H9 (cell line): ENCODE data around the gene JMJD8. TPM values are rescaled to one million over a fixed set of nuclear protein-coding genes. Genes with fewer than 3 reads are reported as not detected.

Experiments used
- DNase-seq: peaks from one replicate; pipeline ENCODE4 v3.0.0-alpha.2; 2017
- H2AFZ ChIP-seq: one replicate; pipeline ENCODE4 v1.6.1; 2013; ENCODE audit warnings: mild to moderate bottlenecking, low read length, control low read depth, moderate library complexity
- H2AK5ac ChIP-seq: 2 replicates; pipeline ENCODE4 v1.6.1; 2013; ENCODE audit warnings: low read length, control low read depth, mixed read lengths; ENCODE audit not compliant: insufficient read length
- H2BK120ac ChIP-seq: one replicate; pipeline ENCODE4 v1.6.1; 2013; ENCODE audit warnings: low read depth, mild to moderate bottlenecking, low read length, control low read depth, inconsistent platforms; ENCODE audit not compliant: poor library complexity, severe bottlenecking
- H2BK12ac ChIP-seq: 2 replicates; pipeline ENCODE4 v1.6.1; 2013; ENCODE audit warnings: low read length, control low read depth, mixed read lengths, low read depth; ENCODE audit not compliant: insufficient read length
- H2BK15ac ChIP-seq: 2 replicates; pipeline ENCODE4 v1.6.1; 2013; ENCODE audit warnings: low read depth, low read length, control low read depth
- H2BK20ac ChIP-seq: one replicate; pipeline ENCODE4 v1.6.1; 2013; ENCODE audit warnings: low read depth, mild to moderate bottlenecking, low read length, control low read depth, inconsistent platforms; ENCODE audit not compliant: poor library complexity, severe bottlenecking
- H2BK5ac ChIP-seq: 2 replicates; pipeline ENCODE4 v1.6.1; 2013; ENCODE audit warnings: low read length, control low read depth, mixed read lengths; ENCODE audit not compliant: insufficient read length
- H3K14ac ChIP-seq: 2 replicates; pipeline ENCODE4 v1.6.1; 2013; ENCODE audit warnings: low read length, control low read depth; ENCODE audit not compliant: insufficient read depth
- H3K18ac ChIP-seq: 2 replicates; pipeline ENCODE4 v1.6.1; 2013; ENCODE audit warnings: low read depth, mild to moderate bottlenecking, mixed read lengths, low read length, control low read depth; ENCODE audit not compliant: insufficient read length
- H3K23ac ChIP-seq: 2 replicates; pipeline ENCODE4 v1.6.1; 2013; ENCODE audit warnings: low read length, control low read depth, mixed read lengths, low read depth; ENCODE audit not compliant: insufficient read length
- H3K23me2 ChIP-seq: 2 replicates; pipeline ENCODE4 v1.6.1; 2013; ENCODE audit warnings: low read depth, mild to moderate bottlenecking, mixed read lengths, low read length, control low read depth; ENCODE audit not compliant: insufficient read length, poor library complexity, severe bottlenecking
- H3K27ac ChIP-seq: 2 replicates; pipeline ENCODE4 v1.5.1; 2013; ENCODE audit warnings: low read length, control low read depth, mixed read lengths, low read depth; ENCODE audit not compliant: insufficient read length
- H3K27me3 ChIP-seq: 2 replicates; pipeline ENCODE4 v1.6.1; 2013; ENCODE audit warnings: low read length, control low read depth, inconsistent platforms; ENCODE audit not compliant: insufficient read depth
- H3K4ac ChIP-seq: 2 replicates; pipeline ENCODE4 v1.6.1; 2013; ENCODE audit warnings: low read depth, mild to moderate bottlenecking, control low read depth, inconsistent platforms, low read length, moderate library complexity
- H3K4me1 ChIP-seq: 2 replicates; pipeline ENCODE4 v1.6.1; 2013; ENCODE audit warnings: low read length, control low read depth, inconsistent platforms; ENCODE audit not compliant: insufficient read depth
- H3K4me2 ChIP-seq: 2 replicates; pipeline ENCODE4 v1.6.1; 2013; ENCODE audit warnings: low read length, control low read depth, mixed read lengths; ENCODE audit not compliant: insufficient read length, insufficient read depth
- H3K56ac ChIP-seq: 2 replicates; pipeline ENCODE4 v1.6.1; 2013; ENCODE audit warnings: low read depth, mild to moderate bottlenecking, mixed read lengths, low read length, control low read depth; ENCODE audit not compliant: insufficient read length
- H3K79me1 ChIP-seq: 2 replicates; pipeline ENCODE4 v1.6.1; 2013; ENCODE audit warnings: low read depth, mild to moderate bottlenecking, moderate library complexity, low read length, control low read depth, inconsistent platforms; ENCODE audit not compliant: insufficient read depth, poor library complexity, severe bottlenecking
- H3K79me2 ChIP-seq: 2 replicates; pipeline ENCODE4 v1.6.1; 2013; ENCODE audit warnings: low read length, control low read depth, inconsistent platforms; ENCODE audit not compliant: insufficient read depth
- H3K9ac ChIP-seq: 2 replicates; pipeline ENCODE4 v1.6.1; 2013; ENCODE audit warnings: low read length, control low read depth, mixed read lengths; ENCODE audit not compliant: insufficient read length; ENCODE audit errors: extremely low read depth
- H3K9me3 ChIP-seq: one replicate; pipeline ENCODE4 v1.6.1; 2013; ENCODE audit warnings: low read depth, low read length, inconsistent platforms; ENCODE audit not compliant: control insufficient read depth
- H3T11ph ChIP-seq: one replicate; pipeline ENCODE4 v1.6.1; 2013; ENCODE audit warnings: mild to moderate bottlenecking, low read length, control low read depth, inconsistent platforms
- H4K20me1 ChIP-seq: one replicate; pipeline ENCODE4 v1.6.1; 2013; ENCODE audit not compliant: control insufficient read depth, insufficient read length, insufficient read depth
- H4K5ac ChIP-seq: 2 replicates; pipeline ENCODE4 v1.6.1; 2013; ENCODE audit warnings: low read depth, mild to moderate bottlenecking, mixed read lengths, low read length, control low read depth; ENCODE audit not compliant: insufficient read length
- H4K8ac ChIP-seq: replicated peaks from 2 replicates; pipeline ENCODE4 v1.6.1; 2013; ENCODE audit warnings: low read length, control low read depth, mixed read lengths, low read depth; ENCODE audit not compliant: insufficient read length
- H4K91ac ChIP-seq: 2 replicates; pipeline ENCODE4 v1.6.1; 2013; ENCODE audit warnings: low read depth, mild to moderate bottlenecking, moderate library complexity, mixed read lengths, low read length, control low read depth; ENCODE audit not compliant: insufficient read length
- H3K27ac Mint-ChIP-seq, 3 experiments: 2 replicates in 2 of 3; 3 replicates in 1 of 3; pipeline ENCODE4 v1.8.0; 2020 to 2021; ENCODE audit warnings: mixed read lengths in 3 of 3, mild to moderate bottlenecking in 1 of 3, moderate library complexity in 1 of 3
- H3K27me3 Mint-ChIP-seq: 2 replicates; pipeline ENCODE4 v1.8.0; 2021; ENCODE audit warnings: low read depth, mild to moderate bottlenecking, moderate library complexity, mixed read lengths
- H3K36me3 Mint-ChIP-seq, 3 experiments: 2 replicates in 2 of 3; 3 replicates in 1 of 3; pipeline ENCODE4 v1.8.0; 2020 to 2021; ENCODE audit warnings: low read depth in 3 of 3, mixed read lengths in 3 of 3; ENCODE audit not compliant: insufficient read depth in 1 of 3
- H3K4me1 Mint-ChIP-seq, 2 experiments: 2 replicates each; pipeline ENCODE4 v1.8.0; 2020; ENCODE audit warnings: mixed read lengths in 2 of 2
- H3K4me3 Mint-ChIP-seq, 2 experiments: 2 replicates in 1 of 2; 3 replicates in 1 of 2; pipeline ENCODE4 v1.8.0; 2020 to 2021; ENCODE audit warnings: mild to moderate bottlenecking in 2 of 2, mixed read lengths in 2 of 2, moderate library complexity in 1 of 2
- H3K9me3 Mint-ChIP-seq, 2 experiments: 2 replicates in 1 of 2; 3 replicates in 1 of 2; pipeline ENCODE4 v1.8.0; 2020; ENCODE audit warnings: mild to moderate bottlenecking in 2 of 2, mixed read lengths in 2 of 2, moderate library complexity in 1 of 2
- CTCF ChIP-seq: fragments of 200-600 bp; sonication (generic); conservative IDR thresholded peaks from 3 replicates; pipeline ENCODE4 v1.8.0; 2021; ENCODE audit warnings: antibody characterized with exemption, mild to moderate bottlenecking
- WGBS: extraction: QIAGEN DNeasy Blood & Tissue Kit; methylation state at CpG from one replicate; pipeline ENCODE4 v1.1.7; 2013; ENCODE audit warnings: missing lambda C conversion rate, low lambda C conversion rate, mixed read lengths; ENCODE audit not compliant: insufficient read length; ENCODE audit errors: extremely low coverage; 5-methylcytosine and 5-hydroxymethylcytosine counted together
- total RNA-seq: library from RNA; stranded (reverse); gene quantifications from 2 replicates; pipeline ENCODE4 v1.2.1, GENCODE V29; 2021

The JMJD8 gene
- total RNA-seq, 1 experiment from 2014 or later: 52.7 TPM

GRCh38 chr16:715477-716199, 31.5 kb upstream of the JMJD8 start:
- H3T11ph ChIP-seq: no peak overlapping the region
- H2AFZ ChIP-seq: no peak overlapping the region
- no peak overlapping the region for H2BK12ac ChIP-seq
- DNase-seq: peak; percentile 49
- H3K79me2 ChIP-seq: no peaks in the 10 kb centered on the region
- H3K23ac ChIP-seq: no peak overlapping the region
- H3K4me2 ChIP-seq: peak overlapping the region; percentile 30
- no peak overlapping the region for H3K4ac ChIP-seq
- H2AK5ac ChIP-seq: no peak overlapping the region
- no peak overlapping the region for H3K56ac ChIP-seq
- H4K91ac ChIP-seq: no peak overlapping the region
- no peaks in the 10 kb centered on the region for H4K20me1 ChIP-seq
- H3K9ac ChIP-seq: no peak overlapping the region
- no CpG with 5 or more reads among the region's 74 CpGs for WGBS
- Mint-ChIP-seq H3K36me3 (no peaks in the 10 kb centered on the region), H3K9me3 (no peaks in the 10 kb centered on the region; a peak in 2 of 5 replicates), H3K4me1 (peaks cover 17 to 31% of the 10 kb centered on the region in 2 experiments), H3K4me3 (peak overlapping the region; percentile 55 to 78), H3K27ac (no peak overlapping the region), H3K27me3 (peaks cover 54% of the 10 kb centered on the region)
- no peaks in the 10 kb centered on the region for H3K4me1 ChIP-seq
- no peak overlapping the region for H3K18ac ChIP-seq
- H2BK5ac ChIP-seq: no peak overlapping the region
- H3K27me3 ChIP-seq: no peaks in the 10 kb centered on the region; the same call in 1 of the 2 replicates
- no peaks in the 10 kb centered on the region for H3K9me3 ChIP-seq
- no peak overlapping the region for H3K27ac ChIP-seq
- no peak overlapping the region for H4K5ac ChIP-seq
- H2BK20ac ChIP-seq: no peak overlapping the region
- H3K14ac ChIP-seq: no peak overlapping the region
- H3K79me1 ChIP-seq: no peaks in the 10 kb centered on the region
- H2BK120ac ChIP-seq: no peak overlapping the region
- no peak overlapping the region for H2BK15ac ChIP-seq
- no peak overlapping the region for H4K8ac ChIP-seq
- H3K23me2 ChIP-seq: peaks cover 8% of the 10 kb centered on the region
- TF ChIP-seq CTCF: peak; percentile 44; the same call in 2 of the 3 replicates
